Hematopoietic multipotent progenitor cell treated with erythropoietin and hydrocortisone succinate and interleukin-3 and kit ligand, for 17 days (in vitro differentiated cells): ENCODE measurements around the gene SMIM30.

Experiments used
- DNase-seq: peaks from one replicate; pipeline ENCODE4 v3.0.0-alpha.2; 2015; ENCODE audit warnings: low spot score

Gene SMIM30

GRCh38 chr7:113100121-113100603, 18.2 kb downstream of the SMIM30 start:
- DNase-seq: no peak

- no peak for DNase-seq
Observed at GRCh38 chr7:113099284-113099919, 19.0 kb downstream of the SMIM30 start.

- DNase-seq: no peak
Observed at GRCh38 chr7:113094517-113095249, 23.7 kb downstream of the SMIM30 start.

GRCh38 chr7:113093561-113093960, 24.8 kb downstream of the SMIM30 start:
- no peak for DNase-seq

GRCh38 chr7:113092762-113093161, 25.6 kb downstream of the SMIM30 start:
- no peak for DNase-seq

- no peak for DNase-seq
Observed at GRCh38 chr7:113087071-113087998, 31.0 kb downstream of the SMIM30 start.

GRCh38 chr7:113086431-113086888, 31.9 kb downstream of the SMIM30 start, which contains the start of gene GPR85:
Gene GPR85 (minus strand): TSS chr7:113086827. CDS start chr7:113084721, 2,106 bp downstream.
- no peak for DNase-seq

- DNase-seq: no peak
Observed at GRCh38 chr7:113085781-113086390, 32.5 kb downstream of the SMIM30 start.

GRCh38 chr7:113084496-113085172, 33.7 kb downstream of the SMIM30 start:
- no peak for DNase-seq

- no peak for DNase-seq
Observed at GRCh38 chr7:113083816-113084495, 34.4 kb downstream of the SMIM30 start.

- DNase-seq: no peak
Observed at GRCh38 chr7:113083132-113083815, 35.1 kb downstream of the SMIM30 start.

- DNase-seq: no peak
Observed at GRCh38 chr7:113078331-113078730, 40.0 kb downstream of the SMIM30 start.

- DNase-seq: no peak
Observed at GRCh38 chr7:113076703-113077102, 41.7 kb downstream of the SMIM30 start.

- DNase-seq: no peak
Observed at GRCh38 chr7:113071465-113071864, 46.9 kb downstream of the SMIM30 start.
